NCI-H1105 (cell line): ENCODE measurements around the gene GATAD1.
"Not testable (repeated sequence)": the region's sequence is repeated elsewhere in the genome, so short reads cannot be mapped to it uniquely, and the experiment has no call there.

Experiments used
- DNase-seq: peaks from one replicate; lab custom pipeline; 2025; lab: John Stamatoyannopoulos, UW

Gene GATAD1

GRCh38 chr7:92436612-92437445, 10.5 kb upstream of the GATAD1 start:
- no peak for DNase-seq

DNA sequence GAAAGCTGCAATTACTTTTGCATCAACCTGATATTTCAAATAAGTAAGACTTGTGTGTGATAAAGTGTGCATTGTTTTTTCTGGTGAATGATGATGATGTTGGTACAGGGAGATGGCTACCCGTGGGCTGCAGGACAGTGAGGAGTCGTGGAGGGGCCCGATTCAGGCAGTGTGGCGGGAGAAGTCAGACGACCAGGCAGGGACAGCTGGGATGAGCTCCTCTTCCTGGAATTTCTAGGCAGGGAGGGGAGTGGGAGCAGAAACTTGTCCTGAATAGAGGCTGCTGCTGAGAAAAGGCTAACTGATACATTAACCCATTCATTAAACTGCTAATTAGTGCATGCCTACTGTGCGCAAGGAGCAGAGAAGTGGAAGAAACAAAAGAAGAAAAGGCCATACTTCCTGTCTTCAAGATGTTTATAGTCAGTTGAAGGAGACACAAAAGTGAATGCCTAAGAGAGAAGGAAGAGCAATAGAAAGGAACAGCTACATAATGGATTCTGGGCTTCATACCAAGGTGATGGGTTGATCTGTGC, 9.3 kb upstream of the GATAD1 start:
- DNase-seq = no peak

GRCh38 chr7:92442720-92443119, 4.6 kb upstream of the GATAD1 start:
- DNase-seq = not testable (repeated sequence)

- no peak for DNase-seq
Observed at GRCh38 chr7:92446869-92447344, 375 bp upstream of the GATAD1 start.

- peak; percentile 48 for DNase-seq
Observed at GRCh38 chr7:92448205-92448747, 994 bp downstream of the GATAD1 start.

GRCh38 chr7:92451645-92452044, 4.4 kb downstream of the GATAD1 start:
- DNase-seq = no peak

- DNase-seq = no peak
Observed at GRCh38 chr7:92456236-92456635, 9.0 kb downstream of the GATAD1 start.

DNA sequence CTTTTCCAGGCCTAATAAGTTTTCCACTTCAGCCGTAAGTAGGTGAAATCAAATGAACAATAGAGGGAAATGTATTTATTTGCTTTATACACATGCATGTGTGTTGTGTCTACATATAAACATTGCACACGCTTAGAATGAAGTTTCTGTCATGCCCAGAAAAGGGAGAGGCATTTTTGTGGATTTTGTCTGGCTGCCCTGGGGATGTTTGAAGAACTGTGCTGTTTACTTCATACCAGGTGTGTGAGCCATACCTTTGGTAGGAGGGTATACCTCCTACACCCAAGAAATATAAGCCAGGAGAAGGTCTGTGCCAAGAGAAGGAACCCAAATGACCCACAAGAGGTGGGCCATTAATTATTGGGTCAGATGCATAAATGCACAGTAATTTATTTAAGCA, 12.8 kb downstream of the GATAD1 start:
- DNase-seq = no peak

DNA sequence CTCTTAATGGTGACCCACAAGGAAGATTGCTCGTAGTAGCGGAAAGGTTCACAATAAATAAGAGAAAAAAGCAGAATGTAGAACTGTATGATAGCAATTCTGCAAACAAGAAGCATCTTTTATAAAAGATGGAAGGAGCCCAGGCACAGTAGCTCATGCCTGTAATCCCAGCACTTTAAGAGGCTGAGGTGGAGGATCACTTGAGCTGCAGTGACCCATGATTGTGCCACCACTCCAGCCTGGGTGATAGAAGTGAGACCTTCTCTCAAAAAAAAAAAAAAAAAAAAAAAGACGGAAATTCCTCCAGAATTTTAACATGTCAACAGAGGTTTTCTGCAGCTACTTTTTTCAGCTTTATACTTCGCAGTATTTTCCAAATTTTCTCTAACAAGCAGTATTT, 13.2 kb downstream of the GATAD1 start:
- no peak for DNase-seq

GRCh38 chr7:92461027-92462003, 14.0 kb downstream of the GATAD1 start:
- DNase-seq = peak; percentile 43

DNA sequence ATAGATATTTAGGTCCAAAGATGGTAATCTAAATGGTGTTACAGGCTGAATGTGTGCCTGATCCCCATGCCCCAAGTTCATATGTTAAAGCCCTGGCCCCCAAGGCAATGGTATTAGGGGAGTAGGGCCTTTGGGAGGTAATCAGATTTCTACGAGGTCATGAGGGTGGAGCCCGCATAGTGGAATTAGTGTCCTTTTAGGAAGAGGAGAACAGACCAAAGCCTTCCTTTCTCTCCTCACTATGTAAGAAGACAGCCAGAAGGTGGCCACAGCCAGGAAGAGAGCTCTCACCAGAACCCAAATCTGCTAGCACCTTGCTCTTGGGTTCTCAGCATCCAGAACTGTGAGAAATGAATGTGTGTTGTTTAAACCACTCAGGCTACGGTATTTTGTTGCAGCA, 15.3 kb downstream of the GATAD1 start:
- DNase-seq = no peak

DNA sequence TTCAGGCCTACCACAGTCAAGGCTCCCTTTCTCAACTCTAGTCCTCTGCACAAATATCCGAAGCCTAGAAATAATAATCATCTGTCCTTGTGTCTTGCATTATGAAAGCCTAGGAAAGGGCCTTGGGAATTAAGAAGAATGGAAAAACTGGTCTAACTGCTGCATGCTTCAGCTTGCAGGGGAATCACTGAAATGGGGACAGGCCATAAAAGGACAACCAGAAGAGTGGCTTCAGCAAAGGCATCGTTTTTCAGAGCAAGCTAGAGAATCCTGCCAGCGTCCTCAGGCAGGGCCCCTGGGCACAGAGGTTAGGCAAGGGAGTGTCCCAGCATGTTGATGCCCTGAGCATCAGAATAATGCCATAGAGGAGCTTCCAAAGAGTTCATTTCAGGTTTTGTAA, 17.2 kb downstream of the GATAD1 start:
- DNase-seq = no peak

GRCh38 chr7:92466682-92467081, 19.4 kb downstream of the GATAD1 start:
- no peak for DNase-seq

GRCh38 chr7:92468589-92468988, 21.3 kb downstream of the GATAD1 start:
- not testable (repeated sequence) for DNase-seq

DNA sequence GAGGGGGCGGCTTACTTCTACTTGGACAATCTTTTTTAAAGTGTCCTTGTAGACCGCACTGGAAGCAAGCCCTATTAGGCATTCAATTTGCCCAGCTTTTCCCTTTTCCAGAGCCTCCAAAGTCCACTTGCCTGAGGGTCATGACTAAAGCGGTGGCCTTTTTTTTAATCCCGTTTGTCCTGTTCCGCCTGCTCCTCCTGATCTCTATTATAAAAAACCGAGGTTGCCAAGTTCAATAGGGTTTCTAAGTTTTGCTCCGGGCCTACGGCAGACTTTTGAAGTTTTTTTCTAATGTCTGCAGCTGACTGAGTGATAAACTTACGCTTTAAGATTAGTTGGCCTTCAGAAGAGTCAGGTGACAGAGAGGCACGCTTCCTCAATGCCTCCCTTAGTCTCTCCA, 26.7 kb downstream of the GATAD1 start:
- DNase-seq = not testable (repeated sequence)

GRCh38 chr7:92475261-92475770, 28.0 kb downstream of the GATAD1 start:
- not testable (repeated sequence) for DNase-seq

DNA sequence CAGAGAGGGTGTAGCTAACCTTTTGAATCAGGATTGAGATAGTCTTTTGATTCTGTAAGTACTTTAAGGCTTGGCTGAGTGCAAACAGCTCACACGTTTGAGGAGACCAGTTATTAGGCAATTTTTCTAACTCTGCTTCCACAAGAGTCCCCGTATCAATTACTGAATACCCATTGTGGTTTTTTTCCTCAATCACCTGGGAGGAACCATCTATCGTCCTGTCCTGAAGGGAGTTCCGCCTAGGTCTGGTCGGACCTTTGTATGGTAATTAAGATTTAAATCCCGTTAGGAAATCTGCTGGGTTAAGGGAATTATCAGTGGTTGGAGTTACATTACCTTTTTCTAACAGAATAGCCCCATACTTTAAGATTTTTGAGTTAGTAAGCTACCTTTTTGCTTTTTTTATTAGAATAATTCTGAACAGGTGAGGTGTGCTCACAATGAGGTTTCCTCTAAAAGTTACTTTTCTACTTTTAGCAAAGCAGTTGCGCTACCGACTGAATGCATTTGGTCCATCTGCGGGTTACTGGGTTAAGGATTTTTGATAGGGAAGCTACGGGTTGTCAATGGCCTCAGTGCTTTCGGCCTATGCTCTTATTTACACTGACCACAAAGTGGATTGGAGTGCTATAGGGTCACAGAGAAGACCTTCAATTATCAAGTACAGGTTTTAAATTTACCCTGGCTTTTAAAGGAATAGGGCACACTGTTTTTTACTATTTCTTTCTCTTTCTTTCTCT, 28.7 kb downstream of the GATAD1 start:
- not testable (repeated sequence) for DNase-seq

GRCh38 chr7:92477681-92478080, 30.4 kb downstream of the GATAD1 start, which contains the start of gene ERVW-1:
Gene ERVW-1, minus strand, starts transcription at chr7:92477946. Its CDS starts 7,565 bp downstream, at chr7:92470381.
- not testable (repeated sequence) for DNase-seq

DNA sequence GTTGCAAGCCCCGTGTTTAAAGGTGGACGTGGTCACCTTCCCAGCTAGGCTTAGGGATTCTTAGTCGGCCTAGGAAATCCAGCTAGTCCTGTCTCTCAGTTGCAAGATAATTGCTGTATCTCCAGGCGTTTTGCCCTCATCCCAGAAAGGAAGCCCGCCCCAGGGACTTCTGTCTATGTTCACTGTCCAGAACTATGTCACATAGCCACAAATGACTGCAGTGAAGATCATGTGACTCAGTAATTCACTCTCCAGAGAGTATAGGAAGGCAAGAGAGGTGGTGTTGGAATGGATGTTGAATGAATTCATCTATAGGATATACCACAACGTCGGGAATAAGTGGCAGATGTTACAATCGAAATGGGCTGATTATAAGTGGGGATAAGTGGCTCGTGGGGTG, 30.8 kb downstream of the GATAD1 start:
- no peak for DNase-seq

- no peak for DNase-seq
Observed at GRCh38 chr7:92478711-92479110, 31.4 kb downstream of the GATAD1 start.

- not testable (repeated sequence) for DNase-seq
Observed at GRCh38 chr7:92479146-92479545, 31.9 kb downstream of the GATAD1 start.
